Endothelial cell of umbilical vein (primary cell): ENCODE measurements around the gene NTN1. TPM values are rescaled to one million over a fixed set of nuclear protein-coding genes. Genes with fewer than 3 reads are reported as not detected.

ENCODE experiments used
- BruUV-seq: library from RNA; stranded (reverse); fragments of 400-500 nt; replicated peaks from 2 replicates; lab custom pipeline; 2021; lab: Mats Ljungman, UMichigan
- CTCF ChIA-PET: fragments of 300-600, 350-600 bp; sonication (Branson Sonifier 250); formaldehyde crosslinking; loops from one replicate; lab custom pipeline; 2021; ENCODE audit warnings: antibody characterized with exemption, inconsistent platforms; lab: Charles Lee
- POLR2A ChIA-PET: fragments of 300-600, 350-600 bp; sonication (Branson Sonifier 250); formaldehyde crosslinking; loops from one replicate; lab custom pipeline; 2021; ENCODE audit warnings: antibody characterized with exemption, inconsistent platforms; lab: Charles Lee
- DNase-seq: peaks from one replicate; pipeline ENCODE4 v3.0.0-alpha.2; 2011; ENCODE audit warnings: low read depth, low spot score
- FAIRE-seq: peaks from 2 replicates; lab custom pipeline; 2011; peaks lifted over from hg19 to GRCh38; lab: Jason Lieb, UNC
- H2AFZ ChIP-seq: 2 replicates; pipeline ENCODE4 v1.6.0; 2012; ENCODE audit warnings: low read depth, low read length, control low read depth, inconsistent platforms
- H3K27ac ChIP-seq: 2 replicates; pipeline ENCODE4 v1.5.1; 2011; ENCODE audit warnings: low read depth, mild to moderate bottlenecking, control low read depth, low read length, moderate library complexity; ENCODE audit not compliant: insufficient read depth
- H3K27me3 ChIP-seq, 2 experiments: 2 replicates each; pipeline versions ENCODE4 v1.6.0 to v1.6.1; 2011; ENCODE audit warnings: low read length in 2 of 2, mixed read lengths in 1 of 2; ENCODE audit not compliant: control insufficient read depth in 2 of 2, insufficient read depth in 2 of 2
- H3K36me3 ChIP-seq, 2 experiments: 2 replicates in 1 of 2; 3 replicates in 1 of 2; pipeline ENCODE4 v1.5.1; 2011; ENCODE audit warnings: low read length in 2 of 2, mild to moderate bottlenecking in 1 of 2, moderate library complexity in 1 of 2; ENCODE audit not compliant: control insufficient read depth in 2 of 2, insufficient read depth in 2 of 2; ENCODE audit errors: extremely low read depth in 1 of 2
- H3K4me1 ChIP-seq: 3 replicates; pipeline ENCODE4 v1.5.1; 2011; ENCODE audit warnings: mild to moderate bottlenecking, low read length; ENCODE audit not compliant: control insufficient read depth, insufficient read depth; ENCODE audit errors: extremely low read depth
- H3K4me2 ChIP-seq: 2 replicates; pipeline ENCODE4 v1.6.1; 2011; ENCODE audit warnings: low read length, control low read depth, mixed read lengths; ENCODE audit not compliant: insufficient read depth
- H3K4me3 ChIP-seq, 3 experiments: fragments of 200-600 bp in 1 of 3; sonication (generic), shearing (Covaris generic) in 1 of 3; replicated peaks in 1 of 3; 2 replicates each; pipeline ENCODE4 v1.5.1; 2011 to 2016; ENCODE audit warnings: control low read depth in 3 of 3, low read length in 3 of 3, mild to moderate bottlenecking in 2 of 3, inconsistent platforms in 1 of 3, low read depth in 1 of 3, moderate library complexity in 1 of 3; ENCODE audit not compliant: insufficient read depth in 1 of 3
- H3K79me2 ChIP-seq: 2 replicates; pipeline ENCODE4 v1.6.0; 2012; ENCODE audit warnings: low read length, inconsistent platforms; ENCODE audit not compliant: control insufficient read depth, insufficient read depth
- H3K9ac ChIP-seq: replicated peaks from 2 replicates; pipeline ENCODE3; 2011; ENCODE audit warnings: low read length, control low read depth; ENCODE audit not compliant: insufficient read depth; ENCODE audit errors: extremely low read depth
- H3K9me1 ChIP-seq: replicated peaks from 3 replicates; pipeline ENCODE4 v1.6.0; 2011; ENCODE audit warnings: mild to moderate bottlenecking, low read length; ENCODE audit not compliant: control insufficient read depth, insufficient read depth; ENCODE audit errors: extremely low read depth
- H3K9me3 ChIP-seq: replicated peaks from 2 replicates; pipeline ENCODE4 v1.5.1; 2012; ENCODE audit warnings: low read length, inconsistent platforms; ENCODE audit not compliant: control insufficient read depth, insufficient read depth
- H4K20me1 ChIP-seq: replicated peaks from 2 replicates; pipeline ENCODE3; 2011; ENCODE audit warnings: mild to moderate bottlenecking, low read length; ENCODE audit not compliant: control insufficient read depth, insufficient read depth; ENCODE audit errors: extremely low read depth
- EZH2 ChIP-seq: IDR thresholded peaks from 2 replicates; pipeline ENCODE4 v1.6.1; 2012; ENCODE audit warnings: borderline replicate concordance, low read depth, mild to moderate bottlenecking, moderate library complexity, low read length, inconsistent platforms; ENCODE audit not compliant: severe bottlenecking
- FOS ChIP-seq: IDR thresholded peaks from 2 replicates; pipeline ENCODE4 v1.6.1; 2011; ENCODE audit warnings: mild to moderate bottlenecking, low read length, moderate library complexity, borderline replicate concordance; ENCODE audit not compliant: insufficient read depth
- GATA2 ChIP-seq: IDR thresholded peaks from 2 replicates; pipeline ENCODE4 v1.7.0; 2011; ENCODE audit warnings: low read depth, mild to moderate bottlenecking, moderate library complexity, mixed read lengths, low read length; ENCODE audit not compliant: insufficient read length, insufficient read depth
- JUN ChIP-seq: IDR thresholded peaks from 2 replicates; pipeline ENCODE4 v1.6.1; 2011; ENCODE audit warnings: borderline replicate concordance, low read depth; ENCODE audit not compliant: insufficient read length, insufficient read depth
- MYC ChIP-seq: IDR thresholded peaks from one replicate; pipeline ENCODE4 v1.6.1; 2011; ENCODE audit warnings: mild to moderate bottlenecking, low read depth, low read length
- POLR2A ChIP-seq: IDR thresholded peaks from 2 replicates; pipeline ENCODE4 v1.6.1; 2012; ENCODE audit warnings: low read depth, mild to moderate bottlenecking, control low read depth, low read length
- POLR2AphosphoS5 ChIP-seq: IDR thresholded peaks from 2 replicates; pipeline ENCODE4 v1.6.1; 2012; ENCODE audit warnings: low read depth, mild to moderate bottlenecking, control low read depth, low read length, moderate library complexity; ENCODE audit not compliant: insufficient read depth
- dilution Hi-C: fragments of 300-500 bp; cut with MboI; formaldehyde crosslinking; loops from one replicate; pipeline ENCODE4 v1.15.0; 2019; ENCODE audit warnings: low sequenced_read_pairs; ENCODE audit not compliant: extremely low pct_ligation_motif_present
- intact Hi-C: fragments of 100-400 bp; cut with micrococcal nuclease; formaldehyde crosslinking; loops from one replicate; pipeline ENCODE4 v1.10.0; 2022
- polyA plus RNA-seq, 4 experiments: library from polyadenylated mRNA; depleted of rRNA in 3 of 4; stranded (reverse) in 3 of 4; unstranded in 1 of 4; fragments of >200 nt; gene quantifications; 2 replicates each; pipeline versions ENCODE4 v1.2.1 to v1.2.3, GENCODE V29; 2011 to 2012; ENCODE audit warnings: missing spikeins in 1 of 4
- total RNA-seq: library from RNA; stranded (reverse); gene quantifications from 2 replicates; pipeline ENCODE4 v1.2.3, GENCODE V29; 2021
- TF ChIP-seq, protein P1 (sequence below), 2 donors: IDR thresholded peaks; 1 replicate in 1 of 2; 2 replicates in 1 of 2; pipeline ENCODE4 v1.5.1; 2011; ENCODE audit warnings: low read length in 2 of 2, mild to moderate bottlenecking in 2 of 2, moderate library complexity in 2 of 2, control low read depth in 1 of 2, inconsistent platforms in 1 of 2, low read depth in 1 of 2; ENCODE audit not compliant: insufficient read depth in 1 of 2; ENCODE audit errors: extremely low read depth in 1 of 2
- TF ChIP-seq, protein P2 (sequence below): IDR thresholded peaks from 2 replicates; pipeline ENCODE4 v1.6.1; 2011; ENCODE audit not compliant: insufficient read depth, insufficient read length

Gene NTN1
- total and polyA plus RNA-seq, 2 donors (not counting 3 experiments of a cell fraction or from before 2014, with no cell fraction given): 0.10 to 0.18 TPM

DNA sequence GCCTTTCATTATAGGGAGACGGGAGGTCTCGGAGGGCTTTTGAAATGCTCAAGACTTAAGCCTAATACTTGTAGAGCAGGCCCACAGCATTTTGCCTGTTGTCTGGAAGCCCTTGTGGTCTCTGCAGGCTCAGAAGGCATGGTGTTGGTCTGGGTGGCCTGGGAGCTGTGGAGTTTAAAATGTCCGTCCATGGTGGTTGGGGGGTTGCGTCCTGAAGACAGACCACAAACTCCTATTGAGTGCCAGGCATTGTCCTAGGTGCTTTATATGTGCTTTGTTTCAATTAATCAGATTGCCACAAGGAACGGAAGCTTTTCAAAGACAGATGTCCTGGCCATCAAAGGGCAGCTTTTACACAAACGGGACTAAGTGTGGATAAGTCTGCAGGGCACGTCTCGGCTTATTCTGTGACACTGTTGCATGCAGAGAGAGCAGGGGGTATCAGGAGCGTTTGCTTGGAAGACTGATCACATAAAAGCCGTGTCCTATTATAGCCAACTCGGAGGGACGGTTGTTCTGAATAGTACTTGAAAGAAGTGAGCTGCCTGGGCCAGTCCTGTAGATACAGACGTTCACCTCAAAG, 7.8 kb downstream of the NTN1 start:
- H4K20me1 ChIP-seq: no peaks in the 10 kb centered on the region
- no peak overlapping the region for H3K27ac ChIP-seq
- BruUV-seq: no TSS peak
- H3K79me2 ChIP-seq: no peaks in the 10 kb centered on the region
- H3K4me1 ChIP-seq: no peaks in the 10 kb centered on the region
- FAIRE-seq (no peak), DNase-seq (no peak)
- ChIA-PET CTCF (no interaction called here), POLR2A (no interaction called here)
- no peaks in the 10 kb centered on the region for H3K9me3 ChIP-seq
- H2AFZ ChIP-seq: no peak overlapping the region
- no peak overlapping the region for H3K4me2 ChIP-seq
- TF ChIP-seq, protein P1, sequence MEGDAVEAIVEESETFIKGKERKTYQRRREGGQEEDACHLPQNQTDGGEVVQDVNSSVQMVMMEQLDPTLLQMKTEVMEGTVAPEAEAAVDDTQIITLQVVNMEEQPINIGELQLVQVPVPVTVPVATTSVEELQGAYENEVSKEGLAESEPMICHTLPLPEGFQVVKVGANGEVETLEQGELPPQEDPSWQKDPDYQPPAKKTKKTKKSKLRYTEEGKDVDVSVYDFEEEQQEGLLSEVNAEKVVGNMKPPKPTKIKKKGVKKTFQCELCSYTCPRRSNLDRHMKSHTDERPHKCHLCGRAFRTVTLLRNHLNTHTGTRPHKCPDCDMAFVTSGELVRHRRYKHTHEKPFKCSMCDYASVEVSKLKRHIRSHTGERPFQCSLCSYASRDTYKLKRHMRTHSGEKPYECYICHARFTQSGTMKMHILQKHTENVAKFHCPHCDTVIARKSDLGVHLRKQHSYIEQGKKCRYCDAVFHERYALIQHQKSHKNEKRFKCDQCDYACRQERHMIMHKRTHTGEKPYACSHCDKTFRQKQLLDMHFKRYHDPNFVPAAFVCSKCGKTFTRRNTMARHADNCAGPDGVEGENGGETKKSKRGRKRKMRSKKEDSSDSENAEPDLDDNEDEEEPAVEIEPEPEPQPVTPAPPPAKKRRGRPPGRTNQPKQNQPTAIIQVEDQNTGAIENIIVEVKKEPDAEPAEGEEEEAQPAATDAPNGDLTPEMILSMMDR (IDR thresholded peaks at IDR 0.05; ENCODE audit: extremely low read depth in 1 of 2, insufficient read depth in 1 of 2, low read depth in 1 of 2, low read length in 2 of 2): no peak
- H3K9ac ChIP-seq: no peak overlapping the region
- H3K27me3 ChIP-seq: peaks cover 7 to 14% of the 10 kb centered on the region in 2 experiments
- dilution Hi-C loops (no loop called here), intact Hi-C loops (no loop called here)
- no peaks in the 10 kb centered on the region for H3K9me1 ChIP-seq
- H3K4me3 ChIP-seq: no peak overlapping the region
- no peaks in the 10 kb centered on the region for H3K36me3 ChIP-seq

- ChIA-PET CTCF (no interaction called here), POLR2A (no interaction called here)
- H3K9ac ChIP-seq: no peak overlapping the region
- H3K79me2 ChIP-seq: no peaks in the 10 kb centered on the region
- H3K27me3 ChIP-seq: no peaks in the 10 kb centered on the region
- no peaks in the 10 kb centered on the region for H3K4me1 ChIP-seq
- no peak overlapping the region for H3K4me2 ChIP-seq
- intact Hi-C loops: no loop called here
- no peak overlapping the region for H2AFZ ChIP-seq
- no TSS peak for BruUV-seq
- dilution Hi-C loops: no loop called here
- no peaks in the 10 kb centered on the region for H3K9me1 ChIP-seq
- no peaks in the 10 kb centered on the region for H3K9me3 ChIP-seq
- H3K27ac ChIP-seq: no peak overlapping the region
- DNase-seq (no peak), FAIRE-seq (no peak)
- H4K20me1 ChIP-seq: no peaks in the 10 kb centered on the region
- H3K36me3 ChIP-seq: no peaks in the 10 kb centered on the region
- no peak overlapping the region for H3K4me3 ChIP-seq
- TF ChIP-seq POLR2A (no peak), EZH2 (no peak), FOS (no peak), GATA2 (no peak), POLR2AphosphoS5 (no peak), JUN (no peak), MYC (no peak)
- TF ChIP-seq, protein P1 (IDR thresholded peaks at IDR 0.05; ENCODE audit: extremely low read depth in 1 of 2, insufficient read depth in 1 of 2, low read depth in 1 of 2, low read length in 2 of 2): no peak
- TF ChIP-seq, protein P2, sequence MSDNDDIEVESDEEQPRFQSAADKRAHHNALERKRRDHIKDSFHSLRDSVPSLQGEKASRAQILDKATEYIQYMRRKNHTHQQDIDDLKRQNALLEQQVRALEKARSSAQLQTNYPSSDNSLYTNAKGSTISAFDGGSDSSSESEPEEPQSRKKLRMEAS: no peak
These were observed 10.8 kb downstream of the NTN1 start for GRCh38 chr17:9032151-9032550.
